Left ventricle myocardium inferior (tissue), 1 donor: ENCODE data around the gene RRBP1. TPM values are rescaled to one million over a fixed set of nuclear protein-coding genes. Genes with fewer than 3 reads are reported as not detected.

Experiments
- DNase-seq: peaks from one replicate; pipeline ENCODE4 v3.0.0-alpha.2; 2020
- H3K27ac ChIP-seq: fragments of 200-600 bp; replicated peaks from 2 replicates; pipeline ENCODE4 v1.8.0; 2021
- H3K27me3 ChIP-seq: fragments of 200-600 bp; 2 replicates; pipeline ENCODE4 v1.8.0; 2021; ENCODE audit warnings: low read depth
- H3K36me3 ChIP-seq: fragments of 200-600 bp; 2 replicates; pipeline ENCODE4 v1.8.0; 2021
- H3K4me1 ChIP-seq: fragments of 200-600 bp; 2 replicates; pipeline ENCODE4 v1.8.0; 2021
- H3K4me3 ChIP-seq: fragments of 200-600 bp; 2 replicates; pipeline ENCODE4 v1.8.0; 2021; ENCODE audit warnings: mild to moderate bottlenecking, moderate library complexity
- H3K9me3 ChIP-seq: fragments of 200-600 bp; replicated peaks from 2 replicates; pipeline ENCODE4 v1.8.0; 2021
- intact Hi-C: fragments of 100-400 bp; cut with micrococcal nuclease; formaldehyde crosslinking; loops from one replicate; pipeline ENCODE4 v1.11.0; 2022
- total RNA-seq: library from RNA; stranded (reverse); fragmentation: NEBNext Ultra II Directional; extraction: Animal tissue kit (Norgen Biotek cat#: 25700); gene quantifications from one replicate; pipeline ENCODE4 v1.2.1, GENCODE V29; 2021
- TF ChIP-seq, protein P1 (sequence below): fragments of 200-600 bp; IDR thresholded peaks from 2 replicates; pipeline ENCODE4 v1.8.0; 2021; ENCODE audit warnings: antibody characterized with exemption, mild to moderate bottlenecking, borderline replicate concordance
- donor health status: DM: no; HTN: yes; CAD: no; lungs with severe emphysema.

The RRBP1 gene
- total RNA-seq, 1 donor from 2014 or later = 31.3 TPM

DNA sequence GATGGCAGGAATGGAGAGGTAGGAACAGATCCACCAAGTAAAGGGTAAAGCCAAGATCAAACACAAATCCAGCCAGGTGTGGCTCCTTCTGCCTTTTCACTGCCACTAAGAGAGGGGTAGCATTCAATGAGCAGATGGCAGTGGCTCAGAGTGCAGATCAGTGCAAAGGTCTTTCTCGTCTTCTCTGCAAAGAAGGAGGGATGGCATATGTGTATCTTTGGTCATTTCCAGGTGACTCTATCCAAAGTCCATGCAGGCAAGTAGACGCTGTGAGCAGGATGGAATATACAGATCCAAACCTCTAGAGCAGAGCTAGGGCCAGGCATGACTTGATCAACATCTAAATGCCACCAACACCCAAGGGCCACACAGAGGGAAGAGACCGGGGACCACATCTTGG, 24.6 kb upstream of the RRBP1 start:
- H3K4me1 ChIP-seq = peaks cover 10% of the 10 kb centered on the region
- TF ChIP-seq, protein P1, sequence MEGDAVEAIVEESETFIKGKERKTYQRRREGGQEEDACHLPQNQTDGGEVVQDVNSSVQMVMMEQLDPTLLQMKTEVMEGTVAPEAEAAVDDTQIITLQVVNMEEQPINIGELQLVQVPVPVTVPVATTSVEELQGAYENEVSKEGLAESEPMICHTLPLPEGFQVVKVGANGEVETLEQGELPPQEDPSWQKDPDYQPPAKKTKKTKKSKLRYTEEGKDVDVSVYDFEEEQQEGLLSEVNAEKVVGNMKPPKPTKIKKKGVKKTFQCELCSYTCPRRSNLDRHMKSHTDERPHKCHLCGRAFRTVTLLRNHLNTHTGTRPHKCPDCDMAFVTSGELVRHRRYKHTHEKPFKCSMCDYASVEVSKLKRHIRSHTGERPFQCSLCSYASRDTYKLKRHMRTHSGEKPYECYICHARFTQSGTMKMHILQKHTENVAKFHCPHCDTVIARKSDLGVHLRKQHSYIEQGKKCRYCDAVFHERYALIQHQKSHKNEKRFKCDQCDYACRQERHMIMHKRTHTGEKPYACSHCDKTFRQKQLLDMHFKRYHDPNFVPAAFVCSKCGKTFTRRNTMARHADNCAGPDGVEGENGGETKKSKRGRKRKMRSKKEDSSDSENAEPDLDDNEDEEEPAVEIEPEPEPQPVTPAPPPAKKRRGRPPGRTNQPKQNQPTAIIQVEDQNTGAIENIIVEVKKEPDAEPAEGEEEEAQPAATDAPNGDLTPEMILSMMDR = no peak

DNA sequence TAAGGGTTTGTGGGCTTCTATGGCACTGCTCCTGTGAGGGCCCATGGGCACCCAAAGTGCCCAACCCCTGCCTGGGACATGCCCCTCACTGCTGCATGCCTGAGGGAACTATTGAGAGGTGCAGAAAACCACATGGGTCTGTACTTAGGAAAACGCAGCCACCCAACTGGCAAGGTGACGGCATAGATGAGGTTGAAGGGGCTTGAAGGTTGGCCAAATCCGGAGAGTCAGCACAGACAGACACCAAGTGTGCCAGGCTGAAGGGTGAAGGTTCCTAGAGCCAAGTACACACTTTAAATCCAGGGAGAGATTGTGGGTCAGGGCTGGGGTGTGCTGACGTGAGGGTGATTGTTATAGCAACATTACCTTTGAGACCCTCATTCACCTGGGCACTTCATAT, 23.9 kb upstream of the RRBP1 start:
- Histone ChIP-seq H3K4me3 (no peak overlapping the region), H3K9me3 (no peaks in the 10 kb centered on the region), H3K36me3 (no peaks in the 10 kb centered on the region), H3K27me3 (no peaks in the 10 kb centered on the region), H3K27ac (no peak overlapping the region), H3K4me1 (peaks cover 10% of the 10 kb centered on the region)
- DNase-seq = no peak
- TF ChIP-seq, protein P1 = no peak
- intact Hi-C loops = no loop called here

More for the DNA sequence above, 24.6 kb upstream of the RRBP1 start:
- Histone ChIP-seq H3K27me3 (no peaks in the 10 kb centered on the region), H3K4me3 (no peak overlapping the region), H3K9me3 (no peaks in the 10 kb centered on the region), H3K36me3 (no peaks in the 10 kb centered on the region), H3K27ac (no peak overlapping the region)
- intact Hi-C loops = no loop called here
- DNase-seq = no peak

DNA sequence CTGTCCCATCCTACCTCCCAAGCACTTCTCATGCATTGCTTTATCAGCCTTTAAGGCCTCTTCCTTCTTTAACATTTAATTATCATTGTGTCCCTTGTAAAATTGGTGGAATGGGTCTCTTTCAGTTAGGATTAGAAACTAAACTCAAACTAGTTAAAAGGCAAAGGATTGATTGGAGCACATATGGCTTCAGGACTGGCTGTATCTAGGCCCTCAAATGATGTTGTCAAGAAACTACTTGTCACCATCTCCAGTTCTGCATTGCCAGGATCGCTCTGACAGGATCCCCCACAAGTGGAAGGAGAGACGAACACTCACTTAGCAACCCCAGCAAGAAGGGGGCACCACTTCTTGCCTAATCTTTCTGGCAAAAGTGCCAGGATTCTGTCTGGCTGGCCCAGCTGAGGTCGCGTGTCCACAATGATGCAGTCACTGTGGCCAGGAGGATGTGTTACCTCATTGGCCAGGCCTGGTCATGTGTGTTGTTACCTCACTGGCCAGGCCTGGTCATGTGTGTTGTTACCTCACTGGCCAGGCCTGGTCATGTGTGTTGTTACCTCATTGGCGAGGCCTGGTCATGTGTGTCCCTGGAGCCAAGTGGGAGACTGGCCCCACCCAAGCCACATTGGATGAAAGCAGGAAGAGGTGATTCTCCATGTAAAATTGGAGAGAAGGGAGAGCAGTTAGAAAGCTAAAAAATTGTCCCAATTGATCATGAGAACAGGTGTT, 22.7 kb upstream of the RRBP1 start:
- Histone ChIP-seq H3K4me3 (no peak overlapping the region), H3K36me3 (no peaks in the 10 kb centered on the region), H3K27me3 (no peaks in the 10 kb centered on the region), H3K27ac (no peak overlapping the region), H3K9me3 (no peaks in the 10 kb centered on the region), H3K4me1 (no peaks in the 10 kb centered on the region)
- DNase-seq = no peak
- TF ChIP-seq, protein P1 = no peak
- intact Hi-C loops = no loop called here

DNA sequence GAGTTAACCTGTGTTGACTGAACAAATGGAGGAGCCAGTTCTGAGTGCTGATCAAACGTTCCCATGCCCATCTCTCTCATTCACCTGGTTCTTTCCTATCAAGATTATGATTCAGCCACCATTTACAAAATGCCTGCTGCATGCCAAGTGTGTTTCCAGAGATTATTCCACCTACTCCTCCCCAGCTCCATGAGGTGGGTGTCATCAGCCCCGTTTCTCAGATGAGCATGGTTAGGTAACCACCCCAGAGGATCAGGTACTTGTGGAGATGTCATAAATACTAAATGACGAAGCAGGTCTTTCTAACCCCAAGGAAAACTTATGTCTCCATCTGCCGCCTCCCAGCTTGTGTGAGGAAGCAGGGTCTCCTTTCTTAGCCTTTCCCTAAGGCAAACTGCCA, 19.8 kb upstream of the RRBP1 start:
- no peak overlapping the region for H3K4me3 ChIP-seq
- no peaks in the 10 kb centered on the region for H3K36me3 ChIP-seq
- no peaks in the 10 kb centered on the region for H3K9me3 ChIP-seq
- no peak for DNase-seq
- TF ChIP-seq, protein P1 = no peak
- no peak overlapping the region for H3K27ac ChIP-seq
- intact Hi-C loops = no loop called here
- no peaks in the 10 kb centered on the region for H3K27me3 ChIP-seq
- no peaks in the 10 kb centered on the region for H3K4me1 ChIP-seq

DNA sequence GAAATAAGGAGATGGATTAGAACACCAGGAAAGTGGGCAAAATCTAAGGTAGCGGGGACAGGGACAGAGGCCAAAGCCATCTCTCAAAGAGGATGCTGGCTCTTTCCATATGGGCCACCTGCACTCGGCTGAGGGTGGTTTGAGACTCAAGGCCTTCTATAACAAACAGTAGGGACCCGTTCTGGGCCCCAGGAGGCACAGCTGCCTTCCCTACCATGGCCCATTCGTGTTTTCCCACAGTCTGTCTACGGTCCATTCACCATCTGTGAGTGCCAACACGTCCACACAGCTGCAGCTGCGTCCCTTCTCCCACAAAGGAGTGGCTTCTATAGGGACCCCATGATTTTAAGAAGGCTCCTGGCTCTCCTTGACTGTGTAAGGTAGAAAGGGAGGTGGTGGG, 18.6 kb upstream of the RRBP1 start:
- Histone ChIP-seq H3K27ac (no peak overlapping the region), H3K4me3 (no peak overlapping the region), H3K4me1 (no peaks in the 10 kb centered on the region), H3K9me3 (peaks cover 8% of the 10 kb centered on the region), H3K27me3 (no peaks in the 10 kb centered on the region), H3K36me3 (no peaks in the 10 kb centered on the region)
- intact Hi-C loops = no loop called here
- no peak for DNase-seq
- TF ChIP-seq, protein P1 = no peak
